K562 (cell line): ENCODE results near the gene MEAF6. TPM values are rescaled to one million over a fixed set of nuclear protein-coding genes. Genes with fewer than 3 reads are reported as not detected.
A peak's percentile ranks its signal among the peaks of the same experiment; 100 is the strongest.

Experiments
- ATAC-seq: fragments of 200-7000 bp; cut with Tn5 transposase; 3 replicates; pipeline ENCODE4 v1.9.1; 2020; ENCODE audit warnings: moderate library complexity
- BruUV-seq: library from RNA; stranded (reverse); fragments of 400-500 nt; replicated peaks from 2 replicates; lab custom pipeline; 2021; lab: Mats Ljungman, UMichigan
- CTCF ChIA-PET: fragments of 300-600 bp; formaldehyde crosslinking; extraction: SDS; loops from one replicate; lab custom pipeline; 2021; ENCODE audit warnings: low intra/inter-chr PET ratio; lab: Yijun Ruan, JAX
- POLR2A ChIA-PET: fragments of 300-600, 350-650 bp; sonication (Branson Sonifier 250); formaldehyde crosslinking; extraction: SDS; loops from one replicate; lab custom pipeline; 2021; ENCODE audit warnings: antibody characterized with exemption, inconsistent platforms; lab: Yijun Ruan, JAX
- DNase-seq, 4 experiments: peaks; one replicate each; pipeline versions ENCODE4 v3.0.0 to v3.0.0-alpha.2; 2011 to 2018; ENCODE audit warnings: low spot score in 3 of 4, mixed read lengths in 3 of 4; ENCODE audit errors: extremely low read depth in 1 of 4
- FAIRE-seq: peaks from 2 replicates; lab custom pipeline; 2011; peaks lifted over from hg19 to GRCh38; lab: Jason Lieb, UNC
- H2AFZ ChIP-seq: 2 replicates; pipeline ENCODE4 v1.6.0; 2011; ENCODE audit warnings: low read depth, low read length, control low read depth, inconsistent platforms
- H3K27ac ChIP-seq: fragments of 200-600 bp; 3 replicates; pipeline ENCODE4 v1.8.0; 2011; ENCODE audit warnings: low read depth, mild to moderate bottlenecking, control low read depth, inconsistent platforms, low read length, moderate library complexity, mixed read lengths; ENCODE audit errors: extremely low read depth
- H3K27me3 ChIP-seq, 2 experiments: fragments of 300-600 bp in 1 of 2; 2 replicates in 1 of 2; 3 replicates in 1 of 2; pipeline versions ENCODE4 v1.6.0 to v1.8.0; 2011; ENCODE audit warnings: inconsistent platforms in 2 of 2, low read length in 2 of 2, mild to moderate bottlenecking in 1 of 2, mixed read lengths in 1 of 2, moderate library complexity in 1 of 2; ENCODE audit not compliant: control insufficient read depth in 2 of 2, insufficient read depth in 2 of 2
- H3K36me3 ChIP-seq: fragments of 300-600 bp; 3 replicates; pipeline ENCODE4 v1.8.0; 2011; ENCODE audit warnings: mild to moderate bottlenecking, low read length, inconsistent platforms; ENCODE audit not compliant: control insufficient read depth, insufficient read depth
- H3K4me1 ChIP-seq, 2 experiments: fragments of 200-600 bp in 1 of 2; replicated peaks in 1 of 2; 2 replicates in 1 of 2; 3 replicates in 1 of 2; pipeline versions ENCODE4 v1.5.1 to v1.8.0; 2011; ENCODE audit warnings: inconsistent platforms in 2 of 2, low read length in 2 of 2, mild to moderate bottlenecking in 1 of 2, mixed read lengths in 1 of 2, moderate library complexity in 1 of 2; ENCODE audit not compliant: control insufficient read depth in 2 of 2, insufficient read depth in 2 of 2
- H3K4me2 ChIP-seq: 2 replicates; pipeline ENCODE4 v1.6.1; 2011; ENCODE audit warnings: low read length, control low read depth, inconsistent platforms, mixed read lengths; ENCODE audit not compliant: insufficient read depth
- H3K4me3 ChIP-seq: fragments of 200-600 bp; sonication (generic), shearing (Covaris generic); 2 replicates; pipeline ENCODE4 v1.5.1; 2016; ENCODE audit warnings: control low read depth, inconsistent platforms
- H3K79me2 ChIP-seq: fragments of 200-600 bp; 3 replicates; pipeline ENCODE4 v1.8.0; 2011; ENCODE audit warnings: low read length, inconsistent platforms; ENCODE audit not compliant: control insufficient read depth, insufficient read depth
- H3K9ac ChIP-seq, 2 experiments: 2 replicates each; pipeline versions ENCODE4 v1.6.0 to v1.6.1; 2011; ENCODE audit warnings: low read depth in 2 of 2, low read length in 2 of 2, control low read depth in 1 of 2, inconsistent platforms in 1 of 2, mild to moderate bottlenecking in 1 of 2, mixed read lengths in 1 of 2; ENCODE audit not compliant: insufficient read depth in 1 of 2
- H3K9me1 ChIP-seq: one replicate; pipeline ENCODE4 v1.6.0; 2011; ENCODE audit warnings: inconsistent platforms, mild to moderate bottlenecking, low read length, moderate library complexity; ENCODE audit not compliant: control insufficient read depth, insufficient read depth
- H3K9me3 ChIP-seq: replicated peaks from 2 replicates; pipeline ENCODE4 v1.5.1; 2011; ENCODE audit warnings: low read depth, low read length, inconsistent platforms; ENCODE audit not compliant: control insufficient read depth, insufficient read depth
- H4K20me1 ChIP-seq: replicated peaks from 2 replicates; pipeline ENCODE4 v1.6.1; 2011; ENCODE audit warnings: low read length, inconsistent platforms, mixed read lengths; ENCODE audit not compliant: control insufficient read depth, insufficient read depth
- CHD2 ChIP-seq: IDR thresholded peaks from 2 replicates; pipeline ENCODE4 v1.6.1; 2011; ENCODE audit warnings: low read depth, low read length
- EGR1 ChIP-seq: fragments of 450-650 bp; conservative IDR thresholded peaks from 2 replicates; pipeline ENCODE4 v1.6.1; 2017; ENCODE audit warnings: mild to moderate bottlenecking
- NKRF ChIP-seq: fragments of 450-650 bp; IDR thresholded peaks from 2 replicates; pipeline ENCODE4 v1.6.1; 2016; ENCODE audit warnings: borderline replicate concordance
- PHF20 ChIP-seq: fragments of 450-650 bp; IDR thresholded peaks from 2 replicates; pipeline ENCODE4 v1.6.1; 2018; ENCODE audit not compliant: partially characterized antibody
- TRIM24 ChIP-seq, 2 experiments: fragments of 450-650 bp; IDR thresholded peaks; 2 replicates each; pipeline ENCODE4 v1.6.1; 2016
- UBTF ChIP-seq, 2 experiments: IDR thresholded peaks; 2 replicates each; pipeline ENCODE4 v1.6.1; 2012; ENCODE audit warnings: improper control_type of control experiment in 2 of 2, low read depth in 2 of 2, low read length in 2 of 2, borderline replicate concordance in 1 of 2
- ZNF444 ChIP-seq: fragments of 250-450 bp; sonication (Bioruptor Pico); IDR thresholded peaks from 2 replicates; pipeline ENCODE4 v1.4.0; 2020; ENCODE audit warnings: mild to moderate bottlenecking, moderate library complexity
- WGBS: fragments of 100-300 bp; shearing (Covaris generic); methylation state at CpG from one replicate; pipeline ENCODE4 v1.1.6; 2016; ENCODE audit warnings: low coverage, mixed read lengths; ENCODE audit not compliant: insufficient coverage; ENCODE audit errors: missing lambda C conversion rate; 5-methylcytosine and 5-hydroxymethylcytosine counted together
- in situ Hi-C: fragments of 300-500 bp; cut with MboI; formaldehyde crosslinking; loops from 4 replicates; pipeline ENCODE4 v1.15.0; 2018; ENCODE audit warnings: inconsistent platforms, mixed read lengths
- intact Hi-C: fragments of 100-400 bp; cut with micrococcal nuclease; formaldehyde crosslinking; loops from 2 replicates; pipeline ENCODE4 v1.14.2; 2022
- polyA plus RNA-seq, 8 experiments: library from polyadenylated mRNA; depleted of rRNA in 4 of 8; stranded (reverse) in 5 of 8; unstranded in 3 of 8; fragments of >200 nt; fragmentation: Nextera tagmentation in 2 of 8; fragmentation: Illumina TruSeq in 1 of 8; extraction: Ambion mirVana in 2 of 8; extraction: Trizol in 1 of 8; gene quantifications; 2 replicates each; pipeline versions ENCODE4 v1.2.1 to v1.2.3, GENCODE V29; 2011 to 2014; ENCODE audit warnings: inconsistent platforms in 1 of 8, missing spikeins in 1 of 8
- total RNA-seq, 7 experiments: library from RNA; depleted of rRNA in 6 of 7; stranded (reverse); fragments of >200 nt in 6 of 7; fragmentation: Illumina TruSeq in 2 of 7; extraction: Trizol in 2 of 7; gene quantifications; 2 replicates each; pipeline versions ENCODE4 v1.2.1 to v1.2.3, GENCODE V29; 2011 to 2021; ENCODE audit warnings: low replicate concordance in 1 of 7
- TF ChIP-seq, protein P1 (sequence below): fragments of 250-450 bp; sonication (Bioruptor Pico); IDR thresholded peaks from 2 replicates; pipeline ENCODE4 v1.8.0; 2021; ENCODE audit warnings: mild to moderate bottlenecking, moderate library complexity

The MEAF6 gene
- total and polyA plus RNA-seq, 9 of the 15 experiments (the other 6 are each of a cell fraction or from before 2014, with no cell fraction given): 55.0 to 151 (median 92.3) TPM

DNA sequence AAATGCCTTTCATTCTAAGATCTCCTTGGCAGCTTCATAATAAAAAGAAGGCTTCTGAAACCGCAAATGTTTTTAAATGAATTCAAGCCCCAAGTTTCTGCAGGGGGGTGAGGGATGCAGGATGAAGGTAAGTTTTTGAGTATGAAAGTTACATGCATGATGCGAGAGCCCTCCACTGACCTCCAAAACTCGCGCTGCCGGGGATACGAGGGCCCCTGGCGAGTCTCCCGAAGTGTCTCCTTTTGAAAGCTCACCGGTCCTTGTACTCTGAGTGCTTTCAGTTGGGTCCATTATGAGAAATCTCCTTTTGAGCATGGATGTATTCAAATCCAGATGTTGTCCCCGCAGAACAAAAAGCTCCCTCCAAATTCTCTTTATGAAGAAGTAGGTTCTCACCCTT, 59.0 kb downstream of the MEAF6 start (continued):
- TF ChIP-seq, protein P1, sequence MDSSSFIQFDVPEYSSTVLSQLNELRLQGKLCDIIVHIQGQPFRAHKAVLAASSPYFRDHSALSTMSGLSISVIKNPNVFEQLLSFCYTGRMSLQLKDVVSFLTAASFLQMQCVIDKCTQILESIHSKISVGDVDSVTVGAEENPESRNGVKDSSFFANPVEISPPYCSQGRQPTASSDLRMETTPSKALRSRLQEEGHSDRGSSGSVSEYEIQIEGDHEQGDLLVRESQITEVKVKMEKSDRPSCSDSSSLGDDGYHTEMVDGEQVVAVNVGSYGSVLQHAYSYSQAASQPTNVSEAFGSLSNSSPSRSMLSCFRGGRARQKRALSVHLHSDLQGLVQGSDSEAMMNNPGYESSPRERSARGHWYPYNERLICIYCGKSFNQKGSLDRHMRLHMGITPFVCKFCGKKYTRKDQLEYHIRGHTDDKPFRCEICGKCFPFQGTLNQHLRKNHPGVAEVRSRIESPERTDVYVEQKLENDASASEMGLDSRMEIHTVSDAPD (CRISPR knock-in tag): no peak
- TF ChIP-seq TRIM24 (IDR thresholded peaks at IDR 0.05) (no peak), NKRF (no peak), CHD2 (no peak), PHF20 (no peak), ZNF444 (CRISPR knock-in tag) (no peak)

DNA sequence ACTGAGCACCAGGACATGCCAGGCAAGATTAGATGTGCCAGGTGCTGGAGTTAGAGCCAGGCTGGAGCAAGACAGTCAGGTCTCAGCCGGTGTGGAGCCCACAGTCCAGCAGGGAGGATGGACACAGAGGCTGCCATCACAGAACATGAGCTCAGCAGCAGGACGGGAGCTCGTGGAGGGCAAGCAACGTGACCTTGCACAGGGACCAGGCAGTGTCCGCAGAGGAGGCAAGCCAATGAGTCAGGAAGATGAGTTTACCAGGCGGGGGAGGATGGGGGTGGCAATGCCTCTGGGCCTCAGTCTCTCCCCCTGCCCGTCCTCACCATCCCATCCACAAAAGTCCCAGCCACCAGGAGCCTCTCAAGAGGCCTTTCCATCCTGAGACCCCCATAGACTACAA, 60.9 kb downstream of the MEAF6 start:
- Histone ChIP-seq H3K9me3 (no peaks in the 10 kb centered on the region), H3K79me2 (no peaks in the 10 kb centered on the region), H3K9ac (no peak overlapping the region; a peak in 1 of 4 replicates), H3K4me3 (no peak overlapping the region), H3K27ac (no peak overlapping the region), H3K4me2 (no peak overlapping the region), H3K4me1 (peaks cover 5 to 7% of the 10 kb centered on the region in 2 experiments; a peak in 4 of 5 replicates), H4K20me1 (peaks cover 10% of the 10 kb centered on the region; the same call in 1 of the 2 replicates), H3K9me1 (no peaks in the 10 kb centered on the region), H2AFZ (no peak overlapping the region), H3K36me3 (no peaks in the 10 kb centered on the region), H3K27me3 (peaks cover 21 to 51% of the 10 kb centered on the region in 2 experiments)
- no TSS peak for BruUV-seq
- in situ Hi-C loops: no loop called here
- DNase-seq: no peak
- ATAC-seq: no peak
- WGBS: 3% methylated on average over 7 of the region's 7 CpGs
- ChIA-PET POLR2A (interaction anchor here (1.1 kb wide), 1 partner anchor 10 kb away, joined by 3 read pairs; no protein-coding TSS in a partner anchor), CTCF (interaction anchor here (3.5 kb wide), 1 partner anchor 228 kb away, joined by 53 read pairs; no protein-coding TSS in a partner anchor)
- no peak for FAIRE-seq
- intact Hi-C loops: loop anchor here (1.0 to 10.0 kb wide), 2 partner anchors 151 to 229 kb away; no protein-coding TSS in a partner anchor
- peak; percentile 42 for TF ChIP-seq EGR1
- no peak for TF ChIP-seq UBTF (IDR thresholded peaks at IDR 0.05; ENCODE audit: borderline replicate concordance in 1 of 2, low read depth in 2 of 2, low read length in 2 of 2)
